HG03575 (cell line): ENCODE data around the gene MEIOSIN.

ENCODE experiments used
- ATAC-seq: cut with Tn5 transposase; IDR thresholded peaks from one replicate; pipeline ENCODE4 v1.9.1; 2021; ENCODE audit not compliant: unreplicated experiment, insufficient number of reproducible peaks, low FRiP score; ENCODE audit errors: extremely low read depth

Gene MEIOSIN

DNA sequence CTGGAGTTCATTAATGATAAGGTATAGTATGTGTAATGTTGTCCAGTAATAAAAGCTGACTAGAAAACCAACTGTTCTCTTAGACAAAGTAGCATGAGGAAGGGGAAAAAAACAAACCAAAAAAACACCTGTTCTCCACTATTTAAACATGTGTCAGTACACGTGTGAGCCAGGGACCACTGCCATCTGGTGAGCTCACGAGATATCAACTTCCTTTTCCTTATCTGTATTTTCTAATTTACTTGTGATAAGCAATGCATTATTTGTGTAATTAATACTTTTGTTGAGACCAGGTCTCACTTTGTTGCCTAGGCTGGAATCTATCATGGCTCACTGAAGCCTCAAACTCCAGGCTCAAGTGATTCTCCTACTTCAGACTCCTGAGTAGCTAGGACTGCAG is 40.1 kb downstream of the MEIOSIN start:
- ATAC-seq, result no peak

GRCh38 chr19:45774765-45775164 is 41.5 kb downstream of the MEIOSIN start:
- no peak for ATAC-seq

GRCh38 chr19:45777395-45777961 is 44.2 kb downstream of the MEIOSIN start:
- no peak for ATAC-seq

DNA sequence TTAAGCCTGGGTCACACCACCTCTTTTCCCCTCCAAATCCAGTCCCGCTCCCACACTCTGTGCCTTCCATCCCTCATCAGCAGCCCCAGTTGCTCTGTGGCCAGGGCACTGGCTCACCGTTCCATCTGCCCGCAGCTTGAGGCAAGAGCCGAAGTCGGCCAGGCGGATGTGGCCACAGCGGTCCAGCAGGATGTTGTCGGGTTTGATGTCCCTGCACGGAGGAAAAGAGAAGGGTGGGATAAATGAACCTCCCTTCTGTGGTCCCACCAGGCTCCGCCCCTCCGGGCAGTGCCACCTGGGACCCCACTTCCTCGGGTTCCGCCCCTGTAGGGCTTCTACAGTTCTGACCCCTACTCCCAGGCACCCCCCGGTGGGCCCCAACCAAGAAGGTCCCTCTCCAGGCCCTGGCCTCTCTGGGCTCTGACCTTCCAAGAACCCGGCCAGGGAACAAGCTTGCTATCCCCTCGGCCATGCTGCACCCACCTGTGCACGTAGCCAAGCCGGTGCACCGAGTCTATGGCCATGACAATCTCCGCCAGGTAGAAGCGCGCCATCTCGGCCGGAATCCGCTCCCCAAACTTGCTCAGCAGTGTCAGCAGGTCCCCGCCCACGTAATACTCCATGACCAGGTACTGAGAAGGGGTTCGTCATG is 44.9 kb downstream of the MEIOSIN start:
- ATAC-seq, result no peak

- peak; percentile 59 for ATAC-seq
Observed at GRCh38 chr19:45779231-45780145, 46.2 kb downstream of the MEIOSIN start.

- peak; percentile 6 for ATAC-seq
Observed at GRCh38 chr19:45780146-45780447, 46.9 kb downstream of the MEIOSIN start.

GRCh38 chr19:45780448-45781213 is 47.4 kb downstream of the MEIOSIN start:
- no peak for ATAC-seq

DNA sequence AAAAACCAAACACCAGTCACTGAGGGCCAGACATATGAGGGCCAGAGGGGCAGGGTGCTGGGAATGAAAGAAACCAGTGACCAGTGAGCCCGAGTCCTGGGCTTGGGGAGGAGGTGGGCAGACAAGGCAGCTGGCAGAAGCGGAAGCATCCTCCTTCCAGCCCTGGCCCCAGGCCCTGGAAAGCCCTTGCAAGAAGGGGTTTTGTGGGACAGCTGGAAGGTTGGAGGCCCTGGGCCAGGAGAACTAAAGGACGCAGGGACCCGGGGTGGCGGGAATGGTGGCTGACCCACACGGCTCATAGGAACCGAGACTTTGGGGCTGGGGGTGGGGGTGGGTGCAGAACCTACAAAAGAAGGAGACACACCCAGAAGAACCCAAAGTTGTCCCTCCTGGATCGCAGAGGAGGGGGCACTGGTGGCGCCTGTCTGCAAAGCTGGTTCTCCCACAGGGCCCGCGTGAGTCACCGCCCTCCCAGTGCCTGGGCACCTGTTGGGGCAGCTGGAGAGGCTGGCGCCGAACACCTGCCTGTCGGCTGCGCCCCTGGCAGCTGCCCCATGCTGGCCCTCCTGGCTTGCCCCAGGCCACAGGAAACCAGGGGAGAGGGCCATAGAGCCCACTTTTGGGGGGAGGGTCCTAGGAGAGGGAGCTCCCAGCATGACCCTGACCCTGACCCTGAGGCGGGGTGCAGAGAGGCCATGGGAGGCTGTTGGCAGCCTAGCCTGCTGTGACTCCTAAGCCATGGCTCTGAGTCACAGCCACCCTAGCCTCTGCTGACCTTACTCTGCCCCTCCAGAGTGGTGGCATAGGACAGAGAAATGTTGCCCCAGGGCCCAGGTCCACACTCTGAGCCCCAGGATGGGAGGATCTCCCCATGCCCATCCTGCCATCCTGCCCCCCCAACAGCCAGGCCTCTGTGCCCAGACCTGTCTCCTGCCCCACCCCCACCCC is 48.2 kb downstream of the MEIOSIN start:
- ATAC-seq, result no peak

GRCh38 chr19:45782162-45782691 is 49.0 kb downstream of the MEIOSIN start, which contains the start of gene DMPK:
Gene DMPK, minus strand, starts transcription at chr19:45782490. Its CDS starts 138 bp downstream, at chr19:45782352.
- no peak for ATAC-seq

- ATAC-seq, result no peak
Observed at GRCh38 chr19:45782820-45783785, 49.9 kb downstream of the MEIOSIN start.

DNA sequence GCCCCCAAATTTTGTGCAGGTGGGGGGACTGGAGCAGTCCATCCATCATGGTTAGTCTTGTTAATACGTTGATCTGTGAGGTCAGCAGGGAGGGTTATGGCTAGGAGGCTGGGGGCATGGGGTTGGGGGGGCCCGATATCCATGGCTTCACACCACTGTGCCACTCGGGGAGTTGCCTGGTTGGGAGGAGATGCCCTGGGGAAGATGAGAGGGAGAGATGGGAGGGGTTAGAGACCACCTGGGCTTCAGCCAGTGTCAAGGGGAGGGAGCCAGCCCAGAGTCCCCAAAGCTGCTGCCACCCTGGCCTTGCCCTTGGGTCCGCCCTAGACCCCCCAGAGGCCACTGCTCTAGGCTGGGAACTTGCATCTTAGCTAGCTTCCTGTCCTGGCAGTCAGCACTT is 50.9 kb downstream of the MEIOSIN start:
- ATAC-seq, result no peak

- ATAC-seq, result no peak
Observed at GRCh38 chr19:45785097-45785496, 51.9 kb downstream of the MEIOSIN start.

DNA sequence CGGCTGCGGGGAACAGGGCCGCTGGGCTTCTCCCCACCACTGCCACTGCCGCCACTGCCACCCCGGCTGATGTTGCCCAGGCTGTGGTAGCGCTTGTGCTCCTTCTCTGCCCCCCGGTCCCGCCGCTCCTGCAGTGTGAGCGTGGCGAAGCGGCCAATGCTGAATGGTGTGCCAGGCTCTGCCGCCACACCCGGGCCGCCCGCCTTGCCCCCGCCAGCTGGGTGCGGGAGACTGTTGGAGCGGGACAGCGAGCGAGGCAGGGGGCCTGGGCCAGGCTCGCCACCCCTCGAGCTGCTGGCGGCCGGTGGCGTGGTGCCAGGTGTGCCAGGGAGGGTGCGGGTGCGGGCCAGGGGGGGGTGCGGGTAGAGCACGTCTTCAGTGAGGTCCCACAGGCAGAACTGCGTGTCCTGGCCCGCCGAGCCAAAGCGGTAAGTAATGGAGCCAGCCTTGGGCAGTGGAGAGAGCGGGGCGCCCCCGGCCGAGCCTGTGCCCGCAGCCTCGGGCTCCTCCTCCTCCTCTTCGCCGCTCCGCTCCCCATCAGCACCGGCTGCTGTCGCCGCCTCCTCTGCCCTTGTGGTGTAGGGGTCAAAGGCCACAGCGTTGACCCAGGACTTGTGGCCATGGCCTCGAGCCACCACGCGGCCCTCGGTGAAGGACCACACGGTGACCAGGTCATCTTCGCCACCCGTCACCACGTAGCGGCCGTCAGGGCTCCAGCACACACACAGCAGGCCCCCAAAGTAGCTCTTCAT is 52.7 kb downstream of the MEIOSIN start:
- ATAC-seq, result no peak

- no peak for ATAC-seq
Observed at GRCh38 chr19:45786533-45786894, 53.3 kb downstream of the MEIOSIN start.

DNA sequence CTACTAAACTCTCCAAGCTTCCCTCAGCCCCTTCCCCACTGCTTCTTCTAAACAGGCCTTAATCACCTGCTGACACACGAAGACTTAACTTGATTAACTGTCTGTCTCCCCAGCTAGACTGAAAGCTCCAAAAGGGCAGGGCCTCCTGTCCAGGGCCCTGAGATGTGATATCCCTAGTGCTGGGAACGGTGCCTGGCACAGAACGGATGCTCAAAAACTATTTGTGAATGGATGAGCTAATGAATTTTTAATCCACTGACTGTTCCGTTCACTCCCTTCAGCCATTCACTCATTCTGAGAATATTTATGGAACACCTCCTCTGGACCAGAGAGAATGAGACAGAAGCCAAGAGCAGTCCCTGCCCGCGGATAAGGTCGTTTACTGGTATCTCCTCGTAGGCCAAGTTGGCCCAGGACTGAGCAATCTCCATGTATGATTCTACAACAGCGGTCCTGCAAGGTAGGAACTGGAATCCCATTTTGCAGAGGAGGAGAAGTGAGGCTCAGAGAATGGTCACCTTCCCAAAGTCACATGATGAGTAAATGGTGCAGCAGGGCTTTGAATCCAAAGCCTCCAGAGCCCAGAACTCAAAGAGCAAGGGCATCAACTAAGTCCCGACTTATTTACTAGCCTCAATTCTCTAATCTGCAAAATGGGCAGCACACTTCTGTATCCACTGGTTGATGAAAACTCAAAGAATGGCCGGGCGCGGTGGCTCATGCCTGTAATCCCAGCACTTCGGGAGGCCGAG is 56.0 kb downstream of the MEIOSIN start:
- no peak for ATAC-seq

GRCh38 chr19:45790942-45791341 is 57.7 kb downstream of the MEIOSIN start:
- no peak for ATAC-seq
